Esophagus squamous epithelium (tissue), 4 donors: ENCODE results near the gene HIRA.

Experiments used
- CTCF ChIP-seq, 6 experiments: fragments of 450-650 bp in 4 of 6; fragments of 200-600 bp in 2 of 6; sonication (generic) in 2 of 6; IDR thresholded peaks; one replicate each; pipeline ENCODE4 v1.5.1; 2016 to 2019; ENCODE audit warnings: antibody characterized with exemption in 6 of 6, mild to moderate bottlenecking in 4 of 6, moderate library complexity in 4 of 6
- POLR2A ChIP-seq, 4 donors: fragments of 450-650 bp; IDR thresholded peaks; one replicate each; pipeline ENCODE4 v1.6.1; 2017; ENCODE audit warnings: antibody characterized with exemption in 4 of 4, mild to moderate bottlenecking in 4 of 4, moderate library complexity in 3 of 4

- TF ChIP-seq CTCF (IDR thresholded peaks at IDR 0.05) (no peak), POLR2A (IDR thresholded peaks at IDR 0.05) (no peak)
These were observed 28.8 kb downstream of the HIRA start for GRCh38 chr22:19402642-19403191.
